Lung (tissue), 12 donors: ENCODE measurements around the gene LSS. TPM values are rescaled to one million over a fixed set of nuclear protein-coding genes. Genes with fewer than 3 reads are reported as not detected.

Experiments used
- ATAC-seq: fragments of 200-7000 bp; cut with Tn5 transposase; one replicate; pipeline ENCODE4 v1.9.1; 2020; ENCODE audit warnings: moderate number of reproducible peaks; ENCODE audit not compliant: insufficient read depth, low FRiP score
- DNase-seq, 3 donors: peaks; one replicate each; pipeline ENCODE4 v3.0.0-alpha.2; 2013 to 2017
- H3K27ac ChIP-seq, 2 donors: one replicate each; pipeline ENCODE4 v1.5.1; 2013; ENCODE audit warnings: mild to moderate bottlenecking in 2 of 2, moderate library complexity in 2 of 2, control low read depth in 1 of 2, inconsistent platforms in 1 of 2, low read depth in 1 of 2, low read length in 1 of 2
- H3K27me3 ChIP-seq, 3 donors: one replicate each; pipeline ENCODE4 v1.5.1; 2013; ENCODE audit warnings: low read length in 2 of 3; ENCODE audit not compliant: control insufficient read depth in 3 of 3, insufficient read depth in 3 of 3
- H3K36me3 ChIP-seq, 4 donors: one replicate each; pipeline ENCODE4 v1.5.1; 2013; ENCODE audit warnings: low read length in 4 of 4, mild to moderate bottlenecking in 1 of 4, moderate library complexity in 1 of 4; ENCODE audit not compliant: control insufficient read depth in 4 of 4, insufficient read depth in 4 of 4
- H3K4me1 ChIP-seq, 5 donors: one replicate each; pipeline ENCODE4 v1.5.1; 2013; ENCODE audit warnings: low read length in 5 of 5, mild to moderate bottlenecking in 2 of 5, moderate library complexity in 1 of 5; ENCODE audit not compliant: control insufficient read depth in 5 of 5, insufficient read depth in 5 of 5
- H3K4me3 ChIP-seq: one replicate; pipeline ENCODE4 v1.5.1; 2013; ENCODE audit warnings: mild to moderate bottlenecking, control low read depth, moderate library complexity
- H3K9ac ChIP-seq, 2 donors: one replicate each; pipeline ENCODE4 v1.5.1; 2013; ENCODE audit warnings: low read length in 2 of 2, control low read depth in 1 of 2; ENCODE audit not compliant: insufficient read depth in 1 of 2
- H3K9me3 ChIP-seq, 4 donors: one replicate each; pipeline ENCODE4 v1.5.1; 2013; ENCODE audit warnings: low read length in 3 of 4, mild to moderate bottlenecking in 1 of 4, moderate library complexity in 1 of 4; ENCODE audit not compliant: control insufficient read depth in 4 of 4, insufficient read depth in 3 of 4
- CTCF ChIP-seq: IDR thresholded peaks from 2 replicates; pipeline ENCODE4 v1.5.1; 2012; ENCODE audit warnings: mild to moderate bottlenecking; ENCODE audit errors: control extremely low read depth, extremely low read depth
- WGBS, 2 donors: extraction: QIAGEN DNeasy Blood & Tissue Kit; methylation state at CpG; one replicate each; pipeline ENCODE4 v1.1.7; 2013; 5-methylcytosine and 5-hydroxymethylcytosine counted together
- polyA plus RNA-seq, 2 donors: library from polyadenylated mRNA; stranded (reverse); fragments of 200-250 nt; gene quantifications; one replicate each; pipeline ENCODE4 v1.2.1, GENCODE V29; 2013
- total RNA-seq, 2 donors: library from RNA; depleted of rRNA in 1 of 2; stranded (reverse); fragments of >200 nt in 1 of 2; gene quantifications; one replicate each; pipeline ENCODE4 v1.2.1, GENCODE V29; 2014 to 2021
- donor health status: control.
- donor health status: control.
- donor health status: Bipolar disorder and iron deficiency.
- donor health status: healthy.
- donor health status: DM: yes; HTN: yes; CAD: no.

LSS gene
- total and polyA plus RNA-seq, 4 donors = 54.6 to 152 (median 98.8) TPM

DNA sequence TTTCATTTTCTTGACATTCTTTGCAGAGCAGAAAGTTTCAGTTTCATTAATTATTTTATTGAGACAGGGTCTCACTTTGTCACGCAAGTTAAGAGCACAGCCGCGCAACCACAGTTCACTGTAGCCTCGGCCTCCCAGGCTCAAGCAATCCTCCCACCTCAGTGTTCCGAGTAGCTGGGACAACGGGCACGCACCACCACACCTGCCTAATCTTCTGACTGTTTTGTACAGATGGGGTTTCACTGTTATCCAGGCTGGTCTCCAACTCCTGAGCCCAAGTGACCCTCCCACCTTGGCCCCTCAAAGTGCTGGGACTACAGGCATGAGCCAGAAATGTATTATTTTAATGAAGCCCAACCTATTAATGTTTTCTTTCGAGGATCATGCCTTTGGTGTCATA is 41.3 kb downstream of the LSS start:
- Histone ChIP-seq H3K9ac (no peak overlapping the region), H3K4me1 (peaks cover 0 to 12% (median 7%) of the 10 kb centered on the region in 5 donors), H3K27ac (no peak overlapping the region), H3K4me3 (no peak overlapping the region), H3K36me3 (peaks cover 0 to 18% (median 3%) of the 10 kb centered on the region in 4 donors), H3K9me3 (no peaks in the 10 kb centered on the region), H3K27me3 (no peaks in the 10 kb centered on the region)
- no peak for TF ChIP-seq CTCF
- no peak for DNase-seq
- ATAC-seq = no peak
- 96 to 97% methylated on average over 8 of the region's 8 CpGs for WGBS, 2 donors

DNA sequence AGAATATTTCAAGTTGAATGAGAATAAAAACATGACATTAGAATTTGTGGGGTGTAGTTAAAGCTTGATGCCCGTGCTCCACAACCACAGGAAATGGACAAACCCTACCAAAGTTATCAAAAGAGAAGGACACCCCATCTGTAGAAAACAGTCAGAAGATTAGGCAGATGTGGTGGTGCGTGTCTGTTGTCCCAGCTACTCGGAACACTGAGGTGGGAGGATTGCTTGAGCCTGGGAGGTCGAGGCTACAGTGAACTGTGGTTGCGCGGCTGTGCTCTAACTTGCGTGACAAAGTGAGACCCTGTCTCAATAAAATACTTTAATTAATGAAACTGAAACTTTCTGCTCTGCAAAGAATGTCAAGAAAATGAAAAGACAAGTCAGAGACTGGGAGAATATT is 42.9 kb downstream of the LSS start:
- no peak overlapping the region for H3K4me3 ChIP-seq

GRCh38 chr21:46184625-46185555 is 43.7 kb downstream of the LSS start:
- ATAC-seq = peak; percentile 59

More for the DNA sequence above, 42.9 kb downstream of the LSS start:
- no peaks in the 10 kb centered on the region for H3K27me3 ChIP-seq
- H3K4me1 ChIP-seq = peaks cover 0 to 12% (median 7%) of the 10 kb centered on the region in 5 donors
- H3K27ac ChIP-seq = peak overlapping the region in 1 of 2 donors; percentile 28
- no peak for TF ChIP-seq CTCF
- DNase-seq = no peak
- no peak for ATAC-seq
- no peaks in the 10 kb centered on the region for H3K9me3 ChIP-seq
- peaks cover 0 to 3% (median 3%) of the 10 kb centered on the region in 4 donors for H3K36me3 ChIP-seq
- WGBS, 2 donors = 80 to 82% methylated on average over 7 of the region's 7 CpGs
- peak overlapping the region in 1 of 2 donors; percentile 55 for H3K9ac ChIP-seq

More at GRCh38 chr21:46184625-46185555, 43.7 kb downstream of the LSS start:
- H3K27me3 ChIP-seq = no peaks in the 10 kb centered on the region
- no peak for TF ChIP-seq CTCF
- no peaks in the 10 kb centered on the region for H3K9me3 ChIP-seq
- H3K36me3 ChIP-seq = peaks cover 0 to 3% (median 3%) of the 10 kb centered on the region in 4 donors
- 10 to 12% methylated on average over 29 to 30 of the region's 30 CpGs for WGBS, 2 donors
- peak overlapping the region in 1 of 2 donors; percentile 65 for H3K9ac ChIP-seq
- peak overlapping the region; percentile 30 for H3K4me3 ChIP-seq
- peak; percentile 86 to 95 (median 91) for DNase-seq
- peaks cover 0 to 12% (median 7%) of the 10 kb centered on the region in 5 donors for H3K4me1 ChIP-seq
- H3K27ac ChIP-seq = peak overlapping the region; percentile 68 to 89
